B cell (primary cell): ENCODE measurements around the gene PARVA. TPM values are rescaled to one million over a fixed set of nuclear protein-coding genes. Genes with fewer than 3 reads are reported as not detected.

Source experiments
- ATAC-seq: fragments of 200-7000 bp; cut with Tn5 transposase; one replicate; pipeline ENCODE4 v1.10.0; 2021; ENCODE audit warnings: low read depth, mild to moderate bottlenecking, moderate number of reproducible peaks, moderate library complexity
- CTCF ChIA-PET: fragments of 350-600 bp; sonication (Branson Sonifier 250); formaldehyde crosslinking; loops from one replicate; lab custom pipeline; 2021; ENCODE audit warnings: antibody characterized with exemption, inconsistent platforms; lab: Charles Lee
- POLR2A ChIA-PET: fragments of 350-600 bp; sonication (Branson Sonifier 250); formaldehyde crosslinking; loops from one replicate; lab custom pipeline; 2021; ENCODE audit warnings: antibody characterized with exemption; lab: Charles Lee
- DNase-seq: peaks from one replicate; pipeline ENCODE4 v3.0.0; 2013
- H2AFZ ChIP-seq: 2 replicates; pipeline ENCODE4 v1.6.1; 2012; ENCODE audit warnings: mild to moderate bottlenecking, low read depth, low read length; ENCODE audit not compliant: insufficient read depth, poor library complexity, severe bottlenecking
- H3K27ac ChIP-seq, 2 donors: 1 replicate in 1 of 2; 2 replicates in 1 of 2; pipeline ENCODE4 v1.5.1; 2012 to 2013; ENCODE audit warnings: low read length in 2 of 2, mild to moderate bottlenecking in 2 of 2, moderate library complexity in 1 of 2
- H3K27me3 ChIP-seq, 4 experiments: fragments of 200-600 bp in 1 of 4; sonication (generic) in 1 of 4; replicated peaks in 1 of 4; 1 replicate in 2 of 4; 2 replicates in 2 of 4; pipeline versions ENCODE4 v1.6.1 to v1.7.0; 2013 to 2016; ENCODE audit warnings: low read length in 3 of 4, mild to moderate bottlenecking in 2 of 4, mixed read lengths in 1 of 4, moderate library complexity in 1 of 4; ENCODE audit not compliant: insufficient read depth in 4 of 4, control insufficient read depth in 3 of 4; ENCODE audit errors: control extremely low read depth in 1 of 4
- H3K36me3 ChIP-seq, 2 experiments: replicated peaks in 1 of 2; 1 replicate in 1 of 2; 2 replicates in 1 of 2; pipeline versions ENCODE4 v1.6.1 to v1.7.1; 2013; ENCODE audit warnings: low read length in 1 of 2; ENCODE audit not compliant: insufficient read depth in 2 of 2, control insufficient read depth in 1 of 2; ENCODE audit errors: control extremely low read depth in 1 of 2, extremely low read depth in 1 of 2
- H3K4me1 ChIP-seq, 2 donors: fragments of 200-600 bp in 1 of 2; sonication (generic) in 1 of 2; 1 replicate in 1 of 2; 2 replicates in 1 of 2; pipeline versions ENCODE4 v1.5.1 to v1.6.1; 2013 to 2017; ENCODE audit warnings: low read length in 2 of 2; ENCODE audit not compliant: control insufficient read depth in 2 of 2, insufficient read depth in 2 of 2
- H3K4me2 ChIP-seq: replicated peaks from 2 replicates; pipeline ENCODE3; 2012; ENCODE audit warnings: mild to moderate bottlenecking, low read depth, low read length; ENCODE audit not compliant: poor library complexity, severe bottlenecking
- H3K4me3 ChIP-seq, 5 experiments: fragments of 200-600 bp in 1 of 5; sonication (generic) in 1 of 5; 1 replicate in 3 of 5; 2 replicates in 2 of 5; pipeline versions ENCODE4 v1.5.1 to v1.7.0; 2011 to 2016; ENCODE audit warnings: low read length in 4 of 5, mild to moderate bottlenecking in 4 of 5, low read depth in 2 of 5, control low read depth in 1 of 5, moderate library complexity in 1 of 5; ENCODE audit not compliant: insufficient read depth in 1 of 5; ENCODE audit errors: control extremely low read depth in 1 of 5, extremely low read depth in 1 of 5
- H3K79me2 ChIP-seq: fragments of 200-600 bp; sonication (generic); one replicate; pipeline ENCODE4 v1.6.0; 2016; ENCODE audit warnings: low read length; ENCODE audit not compliant: control insufficient read depth, insufficient read depth
- H3K9ac ChIP-seq: fragments of 200-600 bp; sonication (generic); 2 replicates; pipeline ENCODE4 v1.6.1; 2017; ENCODE audit warnings: mild to moderate bottlenecking, low read length, moderate library complexity
- H3K9me3 ChIP-seq, 3 donors: one replicate each; pipeline versions ENCODE4 v1.6.1 to v1.7.1; 2013; ENCODE audit warnings: low read length in 2 of 3; ENCODE audit not compliant: control insufficient read depth in 2 of 3, insufficient read depth in 1 of 3; ENCODE audit errors: control extremely low read depth in 1 of 3
- H4K20me1 ChIP-seq: 2 replicates; pipeline ENCODE4 v1.6.0; 2012; ENCODE audit warnings: mild to moderate bottlenecking, low read length; ENCODE audit not compliant: insufficient read depth, control insufficient read depth, poor library complexity, severe bottlenecking
- H3K27ac Mint-ChIP-seq: one replicate; pipeline ENCODE4 v1.8.0; 2021; ENCODE audit warnings: mixed read lengths
- H3K27me3 Mint-ChIP-seq: one replicate; pipeline ENCODE4 v1.8.0; 2021; ENCODE audit warnings: mixed read lengths
- H3K4me1 Mint-ChIP-seq: one replicate; pipeline ENCODE4 v1.8.0; 2021; ENCODE audit warnings: mixed read lengths
- H3K4me3 Mint-ChIP-seq: one replicate; pipeline ENCODE4 v1.8.0; 2021; ENCODE audit warnings: mixed read lengths
- H3K9me3 Mint-ChIP-seq: one replicate; pipeline ENCODE4 v1.8.0; 2022; ENCODE audit warnings: mixed read lengths; ENCODE audit not compliant: insufficient read depth
- EZH2 ChIP-seq: IDR thresholded peaks from 2 replicates; pipeline ENCODE4 v1.6.1; 2012; ENCODE audit warnings: borderline replicate concordance, low read depth, mild to moderate bottlenecking, moderate library complexity, low read length; ENCODE audit not compliant: insufficient read depth, poor library complexity, severe bottlenecking
- WGBS: methylation state at CpG from one replicate; pipeline ENCODE4 v1.1.5; 2013; ENCODE audit warnings: missing lambda C conversion rate; ENCODE audit not compliant: insufficient coverage; 5-methylcytosine and 5-hydroxymethylcytosine counted together
- intact Hi-C: fragments of 100-400 bp; cut with micrococcal nuclease; formaldehyde crosslinking; loops from one replicate; pipeline ENCODE4 v1.10.0; 2022
- polyA plus RNA-seq: library from polyadenylated mRNA; depleted of rRNA; stranded (reverse); fragments of >200 nt; gene quantifications from 2 replicates; pipeline ENCODE4 v1.2.3, GENCODE V29; 2012
- total RNA-seq, 2 donors: library from RNA; stranded (reverse); fragments of 120-200 nt in 1 of 2; gene quantifications; 1 replicate in 1 of 2; 2 replicates in 1 of 2; pipeline versions ENCODE4 v1.2.3 to v1.2.4, GENCODE V29; 2013 to 2022
- TF ChIP-seq, protein P1 (sequence below): fragments of 200-600 bp; IDR thresholded peaks from one replicate; pipeline ENCODE4 v1.8.0; 2022; ENCODE audit warnings: antibody characterized with exemption, mild to moderate bottlenecking

PARVA gene
- total and polyA plus RNA-seq, 2 donors (not counting 1 experiment from before 2014, with no cell fraction given) = not detected

DNA sequence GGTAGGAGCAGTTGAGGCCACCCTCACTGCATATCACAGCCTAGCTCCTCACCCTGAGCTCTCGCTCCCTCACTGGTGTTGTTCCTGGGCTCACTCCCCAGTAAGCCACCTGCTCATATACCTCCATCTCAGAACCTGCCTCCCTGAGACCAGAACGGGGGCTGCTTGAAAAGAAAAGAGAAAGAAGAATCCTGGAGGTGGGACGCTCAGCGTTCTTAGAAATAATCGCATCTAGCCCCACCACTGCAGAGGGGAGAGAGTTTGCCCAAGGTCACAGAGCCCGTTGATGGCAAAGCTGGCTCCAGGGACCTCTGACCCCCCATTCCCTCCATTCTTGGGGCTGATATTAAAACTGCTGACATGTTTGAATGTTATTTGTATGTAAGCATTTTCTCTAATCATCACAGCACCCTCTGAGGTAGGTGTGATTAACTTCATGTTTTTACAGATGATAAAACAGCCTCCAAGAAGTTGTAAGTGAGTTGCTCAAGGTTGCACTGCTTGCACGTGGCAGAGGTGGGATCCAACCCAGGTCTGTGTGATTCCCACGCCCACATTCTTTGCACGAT is 164.3 kb downstream of the PARVA start:
- no peak overlapping the region for H3K4me3 Mint-ChIP-seq
- DNase-seq (no peak), ATAC-seq (no peak)
- 75% methylated on average over 4 of the region's 9 CpGs for WGBS
- Histone ChIP-seq H3K36me3 (no peaks in the 10 kb centered on the region), H3K4me3 (no peak overlapping the region), H3K9ac (no peak overlapping the region), H3K4me2 (no peak overlapping the region), H3K27me3 (peaks cover 0 to 4% (median 0%) of the 10 kb centered on the region in 4 experiments), H3K4me1 (no peaks in the 10 kb centered on the region), H3K9me3 (peaks cover 0 to 6% (median 0%) of the 10 kb centered on the region in 3 donors), H4K20me1 (no peaks in the 10 kb centered on the region), H2AFZ (no peak overlapping the region), H3K79me2 (no peaks in the 10 kb centered on the region), H3K27ac (no peak overlapping the region)
- CTCF ChIA-PET = no interaction called here
- intact Hi-C loops = no loop called here
- peaks cover 5% of the 10 kb centered on the region for H3K27me3 Mint-ChIP-seq
- TF ChIP-seq, protein P1, sequence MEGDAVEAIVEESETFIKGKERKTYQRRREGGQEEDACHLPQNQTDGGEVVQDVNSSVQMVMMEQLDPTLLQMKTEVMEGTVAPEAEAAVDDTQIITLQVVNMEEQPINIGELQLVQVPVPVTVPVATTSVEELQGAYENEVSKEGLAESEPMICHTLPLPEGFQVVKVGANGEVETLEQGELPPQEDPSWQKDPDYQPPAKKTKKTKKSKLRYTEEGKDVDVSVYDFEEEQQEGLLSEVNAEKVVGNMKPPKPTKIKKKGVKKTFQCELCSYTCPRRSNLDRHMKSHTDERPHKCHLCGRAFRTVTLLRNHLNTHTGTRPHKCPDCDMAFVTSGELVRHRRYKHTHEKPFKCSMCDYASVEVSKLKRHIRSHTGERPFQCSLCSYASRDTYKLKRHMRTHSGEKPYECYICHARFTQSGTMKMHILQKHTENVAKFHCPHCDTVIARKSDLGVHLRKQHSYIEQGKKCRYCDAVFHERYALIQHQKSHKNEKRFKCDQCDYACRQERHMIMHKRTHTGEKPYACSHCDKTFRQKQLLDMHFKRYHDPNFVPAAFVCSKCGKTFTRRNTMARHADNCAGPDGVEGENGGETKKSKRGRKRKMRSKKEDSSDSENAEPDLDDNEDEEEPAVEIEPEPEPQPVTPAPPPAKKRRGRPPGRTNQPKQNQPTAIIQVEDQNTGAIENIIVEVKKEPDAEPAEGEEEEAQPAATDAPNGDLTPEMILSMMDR = no peak
- TF ChIP-seq EZH2 = no peak
- H3K9me3 Mint-ChIP-seq = no peaks in the 10 kb centered on the region
- POLR2A ChIA-PET = no interaction called here
- H3K4me1 Mint-ChIP-seq = no peaks in the 10 kb centered on the region
- no peak overlapping the region for H3K27ac Mint-ChIP-seq

DNA sequence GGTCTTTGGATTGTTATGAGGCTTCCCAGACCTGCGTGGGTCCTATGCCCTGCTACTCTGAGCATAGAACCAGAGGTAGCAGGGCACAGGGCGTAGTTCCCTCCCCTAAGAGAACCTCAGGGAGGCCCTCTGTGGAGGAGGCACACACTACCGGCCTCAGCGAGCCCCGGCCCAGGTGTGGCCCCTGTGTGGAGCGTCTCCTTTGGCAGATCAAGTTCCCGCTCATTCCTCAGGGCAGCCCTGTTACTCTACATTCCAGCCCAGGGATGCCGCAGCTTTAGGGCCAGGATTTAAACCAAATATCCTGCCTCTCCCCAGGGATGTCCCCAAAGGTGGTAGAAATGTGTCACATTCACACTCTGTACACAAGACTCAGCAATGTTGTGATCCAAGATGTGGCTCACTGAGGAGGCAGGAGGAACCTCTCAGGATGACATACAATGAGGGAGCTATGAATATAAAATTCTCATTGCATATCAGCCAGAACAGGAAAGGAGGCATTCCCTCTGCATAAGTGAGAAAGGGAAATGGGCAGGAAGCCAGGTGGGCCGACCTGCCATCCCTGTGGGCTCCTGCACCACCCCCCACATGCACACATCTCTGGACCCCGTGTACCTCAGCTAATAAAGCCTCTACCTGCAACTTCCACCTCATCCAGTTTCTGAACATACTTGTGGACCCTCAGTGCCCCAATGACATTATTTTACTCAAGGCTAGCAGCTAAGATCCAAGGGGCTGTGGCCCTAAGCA is 165.0 kb downstream of the PARVA start:
- Histone ChIP-seq H3K4me3 (no peak overlapping the region), H3K4me1 (no peaks in the 10 kb centered on the region), H3K9ac (no peak overlapping the region), H3K36me3 (no peaks in the 10 kb centered on the region), H4K20me1 (no peaks in the 10 kb centered on the region), H3K9me3 (peaks cover 0 to 6% (median 0%) of the 10 kb centered on the region in 3 donors), H3K4me2 (no peak overlapping the region), H2AFZ (no peak overlapping the region), H3K79me2 (no peaks in the 10 kb centered on the region), H3K27me3 (peaks cover 0 to 4% (median 0%) of the 10 kb centered on the region in 4 experiments), H3K27ac (no peak overlapping the region)
- no peak for ATAC-seq
- intact Hi-C loops = no loop called here
- Mint-ChIP-seq H3K9me3 (no peaks in the 10 kb centered on the region), H3K27ac (no peak overlapping the region), H3K27me3 (no peaks in the 10 kb centered on the region), H3K4me1 (no peaks in the 10 kb centered on the region), H3K4me3 (no peak overlapping the region)
- POLR2A ChIA-PET = no interaction called here
- DNase-seq = no peak
- 72% methylated on average over 8 of the region's 10 CpGs for WGBS
- TF ChIP-seq, protein P1 = no peak
- TF ChIP-seq EZH2 = no peak
- CTCF ChIA-PET = no interaction called here
